ENCODE data around the gene PIGR.

DNA sequence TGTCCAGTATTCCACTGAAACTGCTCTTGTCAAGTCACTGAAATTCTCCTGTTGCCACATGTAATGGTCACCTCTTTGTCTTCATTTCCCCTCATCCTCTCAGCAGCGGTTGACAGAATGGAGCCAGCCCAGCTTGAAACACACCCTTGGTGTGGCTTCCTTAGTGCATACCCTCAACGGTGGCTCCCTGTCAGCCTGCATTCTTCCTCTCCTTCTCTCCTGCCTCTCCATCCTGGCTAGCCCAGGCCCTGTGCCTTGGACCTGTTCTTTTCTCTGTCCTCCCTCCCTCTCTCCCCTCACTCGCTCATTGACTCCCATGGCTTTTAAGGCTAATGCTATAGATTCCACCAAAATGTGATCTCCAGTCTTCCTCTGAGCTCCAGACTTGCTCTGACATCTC is 28.2 kb downstream of the PIGR start:
- TF ChIP-seq, protein P1, sequence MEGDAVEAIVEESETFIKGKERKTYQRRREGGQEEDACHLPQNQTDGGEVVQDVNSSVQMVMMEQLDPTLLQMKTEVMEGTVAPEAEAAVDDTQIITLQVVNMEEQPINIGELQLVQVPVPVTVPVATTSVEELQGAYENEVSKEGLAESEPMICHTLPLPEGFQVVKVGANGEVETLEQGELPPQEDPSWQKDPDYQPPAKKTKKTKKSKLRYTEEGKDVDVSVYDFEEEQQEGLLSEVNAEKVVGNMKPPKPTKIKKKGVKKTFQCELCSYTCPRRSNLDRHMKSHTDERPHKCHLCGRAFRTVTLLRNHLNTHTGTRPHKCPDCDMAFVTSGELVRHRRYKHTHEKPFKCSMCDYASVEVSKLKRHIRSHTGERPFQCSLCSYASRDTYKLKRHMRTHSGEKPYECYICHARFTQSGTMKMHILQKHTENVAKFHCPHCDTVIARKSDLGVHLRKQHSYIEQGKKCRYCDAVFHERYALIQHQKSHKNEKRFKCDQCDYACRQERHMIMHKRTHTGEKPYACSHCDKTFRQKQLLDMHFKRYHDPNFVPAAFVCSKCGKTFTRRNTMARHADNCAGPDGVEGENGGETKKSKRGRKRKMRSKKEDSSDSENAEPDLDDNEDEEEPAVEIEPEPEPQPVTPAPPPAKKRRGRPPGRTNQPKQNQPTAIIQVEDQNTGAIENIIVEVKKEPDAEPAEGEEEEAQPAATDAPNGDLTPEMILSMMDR (optimal IDR thresholded peaks at IDR 0.05 in 1 of 3, IDR thresholded peaks at IDR 0.05 in 1 of 3, conservative IDR thresholded peaks at IDR 0.05 in 1 of 3; ENCODE audit: extremely low read depth in 1 of 3, insufficient read depth in 2 of 3, low read length in 3 of 3), result no peak
- no peak for TF ChIP-seq EZH2 (IDR thresholded peaks at IDR 0.05; ENCODE audit: low read length)

Data from keratinocyte (primary cell).